Measurements from ENCODE around the gene TMEM41B.
"Not testable (repeated sequence)": the region's sequence is repeated elsewhere in the genome, so short reads cannot be mapped to it uniquely, and the experiment has no call there.

Gene TMEM41B

DNA sequence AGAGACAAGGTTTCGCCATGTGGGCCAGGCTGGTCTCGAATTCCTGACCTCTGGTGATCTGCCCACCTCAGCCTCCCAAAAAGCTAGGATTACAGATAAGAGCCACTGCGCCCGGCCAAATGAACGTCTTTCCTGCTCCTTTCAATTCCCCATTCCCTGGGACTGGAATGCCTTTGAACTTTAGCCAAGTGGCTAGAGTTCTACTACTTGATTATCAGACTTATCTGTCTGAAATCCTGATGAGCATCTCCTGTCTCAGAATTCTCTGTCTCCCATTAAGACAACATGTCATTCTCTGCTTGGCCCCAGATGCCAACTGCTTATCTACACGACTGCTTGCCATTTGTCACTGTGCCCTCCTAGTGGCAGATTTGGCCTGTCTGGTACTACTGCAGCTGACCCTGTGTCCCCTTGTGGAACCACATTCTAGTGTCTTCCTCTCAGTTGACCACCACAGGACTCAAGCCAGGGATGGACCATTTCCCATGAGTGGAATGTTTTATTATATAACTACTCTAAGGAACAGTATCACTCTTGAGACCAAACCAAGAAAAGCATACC is 37.0 kb upstream of the TMEM41B start:
- H3K79me2 ChIP-seq (ENCODE audit: insufficient read depth, low read length) = no peaks in the 10 kb centered on the region
- no peaks in the 10 kb centered on the region for H3K27me3 ChIP-seq (ENCODE audit: insufficient read depth, low read length, poor library complexity)
- ATAC-seq (ENCODE audit: insufficient read depth, low read depth) (no peak), DNase-seq (no peak)
- no peak overlapping the region for H3K27ac ChIP-seq (ENCODE audit: low read length)
- H2AFZ ChIP-seq (ENCODE audit: low read depth, low read length) = no peak overlapping the region
- no peak overlapping the region for H3K4me2 ChIP-seq (ENCODE audit: insufficient read depth, low read length)
- no peaks in the 10 kb centered on the region for H3K36me3 ChIP-seq (ENCODE audit: insufficient read depth, low read length)
- H3K9ac ChIP-seq (ENCODE audit: low read depth, low read length) = no peak overlapping the region
- H3K9me3 ChIP-seq (ENCODE audit: insufficient read depth, low read length, severe bottlenecking) = no peaks in the 10 kb centered on the region
- H3K4me3 ChIP-seq (ENCODE audit: low read depth in 1 of 2, low read length in 2 of 2) = no peak overlapping the region
- H4K20me1 ChIP-seq (ENCODE audit: insufficient read depth, low read length) = no peaks in the 10 kb centered on the region
- TF ChIP-seq EZH2 (IDR thresholded peaks at IDR 0.05; ENCODE audit: borderline replicate concordance, low read depth, low read length, severe bottlenecking) = no peak
- TF ChIP-seq, protein P1, sequence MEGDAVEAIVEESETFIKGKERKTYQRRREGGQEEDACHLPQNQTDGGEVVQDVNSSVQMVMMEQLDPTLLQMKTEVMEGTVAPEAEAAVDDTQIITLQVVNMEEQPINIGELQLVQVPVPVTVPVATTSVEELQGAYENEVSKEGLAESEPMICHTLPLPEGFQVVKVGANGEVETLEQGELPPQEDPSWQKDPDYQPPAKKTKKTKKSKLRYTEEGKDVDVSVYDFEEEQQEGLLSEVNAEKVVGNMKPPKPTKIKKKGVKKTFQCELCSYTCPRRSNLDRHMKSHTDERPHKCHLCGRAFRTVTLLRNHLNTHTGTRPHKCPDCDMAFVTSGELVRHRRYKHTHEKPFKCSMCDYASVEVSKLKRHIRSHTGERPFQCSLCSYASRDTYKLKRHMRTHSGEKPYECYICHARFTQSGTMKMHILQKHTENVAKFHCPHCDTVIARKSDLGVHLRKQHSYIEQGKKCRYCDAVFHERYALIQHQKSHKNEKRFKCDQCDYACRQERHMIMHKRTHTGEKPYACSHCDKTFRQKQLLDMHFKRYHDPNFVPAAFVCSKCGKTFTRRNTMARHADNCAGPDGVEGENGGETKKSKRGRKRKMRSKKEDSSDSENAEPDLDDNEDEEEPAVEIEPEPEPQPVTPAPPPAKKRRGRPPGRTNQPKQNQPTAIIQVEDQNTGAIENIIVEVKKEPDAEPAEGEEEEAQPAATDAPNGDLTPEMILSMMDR (IDR thresholded peaks at IDR 0.05; ENCODE audit: borderline replicate concordance, extremely low read depth, low read length, poor library complexity, severe bottlenecking) = no peak
- peaks cover 13% of the 10 kb centered on the region for H3K4me1 ChIP-seq (ENCODE audit: insufficient read depth, low read length)

DNA sequence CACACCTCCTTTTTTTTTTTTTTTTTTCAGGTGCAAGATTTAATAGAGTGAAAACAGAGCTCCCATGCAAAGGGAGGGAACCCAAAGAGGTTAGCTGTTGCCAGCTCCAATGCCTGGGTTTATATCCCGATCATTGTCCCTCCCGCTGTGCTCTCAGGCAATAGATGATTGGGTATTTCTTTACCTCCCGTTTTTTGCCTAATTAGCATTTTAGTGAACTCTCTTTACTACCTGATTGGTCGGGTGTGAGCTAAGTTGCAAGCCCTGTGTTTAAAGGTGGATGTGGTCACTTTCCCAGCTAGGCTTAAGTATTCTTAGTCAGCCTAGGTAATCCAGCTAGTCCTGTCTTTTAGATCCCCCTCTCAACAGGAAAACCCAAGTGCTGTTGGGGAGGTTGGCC is 33.4 kb upstream of the TMEM41B start:
- H3K79me2 ChIP-seq (ENCODE audit: insufficient read depth, low read length); ATAC-seq (ENCODE audit: insufficient read depth, low read depth); H3K27me3 ChIP-seq (ENCODE audit: insufficient read depth, low read length, poor library complexity); H2AFZ ChIP-seq (ENCODE audit: low read depth, low read length); H3K36me3 ChIP-seq (ENCODE audit: insufficient read depth, low read length); H3K4me2 ChIP-seq (ENCODE audit: insufficient read depth, low read length); H3K4me3 ChIP-seq (ENCODE audit: low read depth in 1 of 2, low read length in 2 of 2); H4K20me1 ChIP-seq (ENCODE audit: insufficient read depth, low read length); H3K9ac ChIP-seq (ENCODE audit: low read depth, low read length); H3K9me3 ChIP-seq (ENCODE audit: insufficient read depth, low read length, severe bottlenecking); H3K27ac ChIP-seq (ENCODE audit: low read length); DNase-seq: not testable (repeated sequence)
- H3K4me1 ChIP-seq (ENCODE audit: insufficient read depth, low read length) = peaks cover 14% of the 10 kb centered on the region

DNA sequence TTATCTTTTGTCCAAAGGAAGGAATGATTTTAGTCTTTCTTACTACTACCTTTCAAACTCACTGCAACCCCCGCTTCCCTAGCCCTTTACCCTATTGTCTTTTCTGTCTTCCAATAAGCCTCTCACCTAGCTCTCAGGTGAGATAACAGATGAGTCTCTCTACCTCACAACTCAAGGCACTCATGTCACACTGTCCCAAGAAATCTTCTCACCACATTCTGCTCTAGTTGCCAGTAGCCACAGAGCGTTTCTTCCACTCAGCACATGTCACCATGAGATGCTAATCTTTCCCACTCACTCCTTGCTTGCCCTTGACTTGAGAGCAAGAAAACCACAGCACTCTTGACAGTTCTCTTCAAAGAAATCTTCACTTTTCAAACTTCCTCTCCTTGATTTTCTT is 32.7 kb upstream of the TMEM41B start:
- DNase-seq = peak; percentile 58

DNA sequence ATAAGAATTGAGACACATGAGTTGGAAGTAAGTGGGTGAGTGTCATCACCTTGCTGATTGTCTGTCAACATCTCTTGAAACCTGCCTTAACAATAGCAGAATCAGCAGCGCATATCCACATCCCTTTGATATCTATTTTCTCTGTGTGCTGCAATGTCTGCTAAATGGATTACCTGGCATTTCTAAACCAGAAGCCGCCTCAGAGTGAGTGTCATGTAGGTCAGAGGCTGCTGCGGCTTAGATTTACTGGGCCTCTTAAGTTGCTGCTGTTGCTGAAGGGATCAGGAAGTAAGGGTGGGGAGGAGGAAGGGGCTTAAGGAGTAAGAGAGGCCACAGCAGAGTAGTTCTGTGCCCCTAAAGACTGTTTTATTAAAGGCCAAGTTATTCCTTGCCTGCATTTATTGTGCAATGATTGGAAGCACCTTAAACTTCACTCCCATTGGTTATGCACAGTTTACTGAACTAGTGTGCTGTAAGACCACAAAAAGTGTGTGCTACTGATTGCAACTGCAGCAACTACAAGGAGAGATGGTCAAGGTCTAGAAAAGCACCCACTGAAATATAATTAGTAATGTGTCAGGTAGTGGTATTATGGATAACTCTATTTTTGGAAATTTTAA is 29.8 kb upstream of the TMEM41B start:
- H3K4me3 ChIP-seq (ENCODE audit: low read depth in 1 of 2, low read length in 2 of 2) = no peak overlapping the region
- no peak for TF ChIP-seq EZH2 (IDR thresholded peaks at IDR 0.05; ENCODE audit: borderline replicate concordance, low read depth, low read length, severe bottlenecking)
- H3K4me1 ChIP-seq (ENCODE audit: insufficient read depth, low read length) = peaks cover 14% of the 10 kb centered on the region
- H3K27ac ChIP-seq (ENCODE audit: low read length) = no peak overlapping the region
- DNase-seq (no peak), ATAC-seq (ENCODE audit: insufficient read depth, low read depth) (no peak)
- H3K9ac ChIP-seq (ENCODE audit: low read depth, low read length) = no peak overlapping the region
- no peaks in the 10 kb centered on the region for H3K79me2 ChIP-seq (ENCODE audit: insufficient read depth, low read length)
- no peaks in the 10 kb centered on the region for H3K27me3 ChIP-seq (ENCODE audit: insufficient read depth, low read length, poor library complexity)
- no peaks in the 10 kb centered on the region for H3K9me3 ChIP-seq (ENCODE audit: insufficient read depth, low read length, severe bottlenecking)
- no peaks in the 10 kb centered on the region for H4K20me1 ChIP-seq (ENCODE audit: insufficient read depth, low read length)
- H2AFZ ChIP-seq (ENCODE audit: low read depth, low read length) = no peak overlapping the region
- no peaks in the 10 kb centered on the region for H3K36me3 ChIP-seq (ENCODE audit: insufficient read depth, low read length)
- H3K4me2 ChIP-seq (ENCODE audit: insufficient read depth, low read length) = no peak overlapping the region

More for the DNA sequence above, 32.7 kb upstream of the TMEM41B start:
- Histone ChIP-seq H3K9ac (ENCODE audit: low read depth, low read length) (no peak overlapping the region), H3K4me2 (ENCODE audit: insufficient read depth, low read length) (no peak overlapping the region), H3K27me3 (ENCODE audit: insufficient read depth, low read length, poor library complexity) (no peaks in the 10 kb centered on the region), H3K79me2 (ENCODE audit: insufficient read depth, low read length) (no peaks in the 10 kb centered on the region), H3K9me3 (ENCODE audit: insufficient read depth, low read length, severe bottlenecking) (no peaks in the 10 kb centered on the region), H3K4me3 (ENCODE audit: low read depth in 1 of 2, low read length in 2 of 2) (no peak overlapping the region), H3K4me1 (ENCODE audit: insufficient read depth, low read length) (peaks cover 14% of the 10 kb centered on the region), H4K20me1 (ENCODE audit: insufficient read depth, low read length) (no peaks in the 10 kb centered on the region), H3K27ac (ENCODE audit: low read length) (no peak overlapping the region), H2AFZ (ENCODE audit: low read depth, low read length) (no peak overlapping the region), H3K36me3 (ENCODE audit: insufficient read depth, low read length) (no peaks in the 10 kb centered on the region)
- no peak for TF ChIP-seq EZH2 (IDR thresholded peaks at IDR 0.05; ENCODE audit: borderline replicate concordance, low read depth, low read length, severe bottlenecking)
- TF ChIP-seq, protein P1 (IDR thresholded peaks at IDR 0.05; ENCODE audit: borderline replicate concordance, extremely low read depth, low read length, poor library complexity, severe bottlenecking) = no peak
- peak; percentile 98 for ATAC-seq (ENCODE audit: insufficient read depth, low read depth)

Data from DND-41 (cell line).